Cardiac muscle cell (in vitro differentiated cells and primary cell): ENCODE results near the gene EFNB1. TPM values are rescaled to one million over a fixed set of nuclear protein-coding genes. Genes with fewer than 3 reads are reported as not detected.

Source experiments
- DNase-seq, 2 donors: peaks; one replicate each; pipeline versions ENCODE4 v3.0.0 to v3.0.0-alpha.2; 2010 to 2017; ENCODE audit warnings: low read depth in 1 of 2, low spot score in 1 of 2
- H3K27ac ChIP-seq: fragments of 200-600 bp; sonication (generic); 2 replicates; pipeline ENCODE4 v1.5.1; 2016
- H3K27me3 ChIP-seq: fragments of 200-600 bp; sonication (generic); 2 replicates; pipeline ENCODE4 v1.6.0; 2016; ENCODE audit warnings: control low read depth
- H3K36me3 ChIP-seq: fragments of 200-600 bp; sonication (generic); 2 replicates; pipeline ENCODE4 v1.5.1; 2016; ENCODE audit warnings: control low read depth
- H3K4me1 ChIP-seq: fragments of 200-600 bp; sonication (generic); 2 replicates; pipeline ENCODE4 v1.8.1; 2017; ENCODE audit warnings: low read depth, mild to moderate bottlenecking, mixed run types
- H3K4me3 ChIP-seq: fragments of 200-600 bp; sonication (generic); 2 replicates; pipeline ENCODE4 v1.5.1; 2016; ENCODE audit warnings: mild to moderate bottlenecking
- H3K9me3 ChIP-seq: fragments of 200-600 bp; sonication (generic); 2 replicates; pipeline ENCODE4 v1.5.1; 2017; ENCODE audit warnings: low read depth, mild to moderate bottlenecking, control low read depth
- polyA plus RNA-seq: library from polyadenylated mRNA; unstranded; fragments of >200 nt; fragmentation: Nextera tagmentation; extraction: Ambion mirVana; gene quantifications from 2 replicates; pipeline ENCODE4 v1.2.1, GENCODE V29; 2016
- total RNA-seq: library from RNA; depleted of rRNA; stranded (reverse); fragments of >200 nt; gene quantifications from 2 replicates; pipeline ENCODE4 v1.2.3, GENCODE V29; 2016
- TF ChIP-seq, protein P1 (sequence below): IDR thresholded peaks from 2 replicates; pipeline ENCODE4 v1.5.1; 2012; ENCODE audit warnings: low read depth, mild to moderate bottlenecking, low read length

The EFNB1 gene
- total and polyA plus RNA-seq, 2 experiments from 2014 or later, result 27.2 to 43.6 TPM

DNA sequence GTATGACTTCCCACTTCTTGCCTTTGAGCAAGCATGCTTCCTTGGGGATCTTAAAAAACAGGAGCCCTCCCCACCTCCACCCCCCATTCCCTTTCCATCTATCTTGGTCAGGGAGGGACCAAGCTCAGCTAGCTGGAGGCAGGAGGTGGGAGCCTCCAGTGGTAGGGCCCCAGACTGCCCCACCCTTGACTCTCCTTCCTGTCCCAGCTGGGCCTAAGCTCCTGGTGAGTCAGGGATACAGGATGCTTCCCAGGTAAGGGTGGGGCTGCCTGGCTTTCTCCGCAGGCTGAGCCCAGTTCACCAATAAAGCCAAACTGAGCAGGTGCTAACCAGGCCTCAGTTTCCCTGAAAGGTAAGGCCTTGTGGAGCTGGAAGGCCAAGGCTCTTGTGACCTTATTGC is 15.2 kb downstream of the EFNB1 start:
- Histone ChIP-seq H3K27ac (no peak overlapping the region), H3K9me3 (no peaks in the 10 kb centered on the region), H3K27me3 (no peaks in the 10 kb centered on the region), H3K36me3 (peaks cover 9% of the 10 kb centered on the region), H3K4me3 (no peak overlapping the region), H3K4me1 (no peaks in the 10 kb centered on the region)
- DNase-seq, result no peak
- TF ChIP-seq, protein P1, sequence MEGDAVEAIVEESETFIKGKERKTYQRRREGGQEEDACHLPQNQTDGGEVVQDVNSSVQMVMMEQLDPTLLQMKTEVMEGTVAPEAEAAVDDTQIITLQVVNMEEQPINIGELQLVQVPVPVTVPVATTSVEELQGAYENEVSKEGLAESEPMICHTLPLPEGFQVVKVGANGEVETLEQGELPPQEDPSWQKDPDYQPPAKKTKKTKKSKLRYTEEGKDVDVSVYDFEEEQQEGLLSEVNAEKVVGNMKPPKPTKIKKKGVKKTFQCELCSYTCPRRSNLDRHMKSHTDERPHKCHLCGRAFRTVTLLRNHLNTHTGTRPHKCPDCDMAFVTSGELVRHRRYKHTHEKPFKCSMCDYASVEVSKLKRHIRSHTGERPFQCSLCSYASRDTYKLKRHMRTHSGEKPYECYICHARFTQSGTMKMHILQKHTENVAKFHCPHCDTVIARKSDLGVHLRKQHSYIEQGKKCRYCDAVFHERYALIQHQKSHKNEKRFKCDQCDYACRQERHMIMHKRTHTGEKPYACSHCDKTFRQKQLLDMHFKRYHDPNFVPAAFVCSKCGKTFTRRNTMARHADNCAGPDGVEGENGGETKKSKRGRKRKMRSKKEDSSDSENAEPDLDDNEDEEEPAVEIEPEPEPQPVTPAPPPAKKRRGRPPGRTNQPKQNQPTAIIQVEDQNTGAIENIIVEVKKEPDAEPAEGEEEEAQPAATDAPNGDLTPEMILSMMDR, result no peak

DNA sequence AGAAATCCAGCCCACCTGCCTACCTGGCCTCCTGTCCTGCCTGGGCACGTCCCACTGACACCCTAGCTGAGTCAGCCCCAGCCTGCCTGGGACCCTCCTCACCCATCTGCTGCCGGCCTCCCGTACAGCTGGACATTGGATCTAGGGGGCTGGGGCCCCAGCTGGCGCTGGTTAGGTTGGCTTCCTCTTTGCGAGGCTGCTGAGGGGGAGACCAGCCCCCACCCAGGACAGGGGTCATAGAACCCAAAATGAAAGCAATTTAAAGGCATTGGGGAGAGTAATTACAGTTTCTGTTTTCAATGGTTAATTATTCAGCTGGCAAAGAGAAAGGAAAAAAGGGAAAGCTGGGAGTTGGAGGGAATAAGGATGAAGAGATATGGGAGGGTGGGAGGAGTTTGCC is 15.8 kb downstream of the EFNB1 start:
- H3K9me3 ChIP-seq, result no peaks in the 10 kb centered on the region
- no peak overlapping the region for H3K4me3 ChIP-seq
- TF ChIP-seq, protein P1, result no peak
- no peaks in the 10 kb centered on the region for H3K4me1 ChIP-seq
- no peaks in the 10 kb centered on the region for H3K27me3 ChIP-seq
- no peak overlapping the region for H3K27ac ChIP-seq
- DNase-seq, result no peak
- H3K36me3 ChIP-seq, result peaks cover 9% of the 10 kb centered on the region

GRCh38 chrX:68846536-68846935 is 17.7 kb downstream of the EFNB1 start:
- H3K27me3 ChIP-seq, result no peaks in the 10 kb centered on the region
- H3K4me1 ChIP-seq, result no peaks in the 10 kb centered on the region
- no peak overlapping the region for H3K27ac ChIP-seq
- peak in 1 of 2 donors; percentile 28 for DNase-seq
- TF ChIP-seq, protein P1, result no peak
- no peaks in the 10 kb centered on the region for H3K36me3 ChIP-seq
- no peaks in the 10 kb centered on the region for H3K9me3 ChIP-seq
- H3K4me3 ChIP-seq, result no peak overlapping the region

- H3K4me1 ChIP-seq, result no peaks in the 10 kb centered on the region
- no peak for DNase-seq
- no peak overlapping the region for H3K27ac ChIP-seq
Measured at GRCh38 chrX:68847172-68847571, 18.4 kb downstream of the EFNB1 start.

GRCh38 chrX:68848189-68848940 is 19.5 kb downstream of the EFNB1 start:
- H3K4me3 ChIP-seq, result no peak overlapping the region
- TF ChIP-seq, protein P1, result no peak
- no peak overlapping the region for H3K27ac ChIP-seq
- no peaks in the 10 kb centered on the region for H3K9me3 ChIP-seq
- DNase-seq, result no peak
- H3K36me3 ChIP-seq, result no peaks in the 10 kb centered on the region
- no peaks in the 10 kb centered on the region for H3K27me3 ChIP-seq
- no peaks in the 10 kb centered on the region for H3K4me1 ChIP-seq

More at GRCh38 chrX:68847172-68847571, 18.4 kb downstream of the EFNB1 start:
- TF ChIP-seq, protein P1, result no peak
- Histone ChIP-seq H3K36me3 (no peaks in the 10 kb centered on the region), H3K9me3 (no peaks in the 10 kb centered on the region), H3K27me3 (no peaks in the 10 kb centered on the region), H3K4me3 (no peak overlapping the region)
